SK-N-MC (cell line): ENCODE measurements around the gene TMEM131.

ENCODE experiments used
- EZH2 ChIP-seq: fragments of 200-600 bp; sonication (generic); IDR thresholded peaks from one replicate; pipeline ENCODE4 v1.6.1; 2017; ENCODE audit warnings: antibody characterized with exemption
- POLR2AphosphoS5 ChIP-seq: IDR thresholded peaks from 2 replicates; pipeline ENCODE4 v1.6.1; 2012; ENCODE audit warnings: mild to moderate bottlenecking, low read depth, low read length, borderline replicate concordance

- TF ChIP-seq EZH2 (no peak), POLR2AphosphoS5 (no peak)
Measured at GRCh38 chr2:97769308-97769707, 226.4 kb downstream of the TMEM131 start.
